Duodenal mucosa (tissue), 2 donors: ENCODE measurements around the gene CFAP206.

Source experiments
- H3K27ac ChIP-seq: one replicate; pipeline ENCODE4 v1.7.0; 2013; ENCODE audit warnings: low read depth, low read length
- H3K27me3 ChIP-seq, 2 donors: one replicate each; pipeline ENCODE4 v1.7.0; 2013; ENCODE audit warnings: low read length in 2 of 2, control low read depth in 1 of 2; ENCODE audit not compliant: insufficient read depth in 2 of 2, control insufficient read depth in 1 of 2
- H3K36me3 ChIP-seq, 2 donors: one replicate each; pipeline ENCODE4 v1.7.0; 2013; ENCODE audit warnings: low read length in 2 of 2, control low read depth in 1 of 2; ENCODE audit not compliant: insufficient read depth in 2 of 2, control insufficient read depth in 1 of 2
- H3K4me1 ChIP-seq, 2 donors: one replicate each; pipeline ENCODE4 v1.7.0; 2013; ENCODE audit warnings: low read length in 2 of 2, control low read depth in 1 of 2; ENCODE audit not compliant: insufficient read depth in 2 of 2, control insufficient read depth in 1 of 2
- H3K4me3 ChIP-seq, 2 donors: one replicate each; pipeline ENCODE4 v1.7.0; 2013; ENCODE audit warnings: low read length in 2 of 2, low read depth in 1 of 2
- H3K9ac ChIP-seq, 2 donors: one replicate each; pipeline ENCODE4 v1.7.0; 2013; ENCODE audit warnings: low read length in 2 of 2, low read depth in 1 of 2
- H3K9me3 ChIP-seq, 2 donors: one replicate each; pipeline ENCODE4 v1.7.0; 2013; ENCODE audit warnings: low read length in 2 of 2, control low read depth in 1 of 2; ENCODE audit not compliant: control insufficient read depth in 1 of 2

Gene CFAP206

GRCh38 chr6:87501809-87502572 lies 94.2 kb downstream of the CFAP206 start:
- H3K36me3 ChIP-seq, result peaks cover 20 to 29% of the 10 kb centered on the region in 2 donors
- no peak overlapping the region for H3K9ac ChIP-seq
- no peaks in the 10 kb centered on the region for H3K9me3 ChIP-seq
- H3K4me3 ChIP-seq, result no peak overlapping the region
- H3K4me1 ChIP-seq, result no peaks in the 10 kb centered on the region
- no peak overlapping the region for H3K27ac ChIP-seq
- no peaks in the 10 kb centered on the region for H3K27me3 ChIP-seq

- Histone ChIP-seq H3K27ac (no peak overlapping the region), H3K4me1 (no peaks in the 10 kb centered on the region), H3K36me3 (peaks cover 26 to 39% of the 10 kb centered on the region in 2 donors), H3K9me3 (no peaks in the 10 kb centered on the region), H3K9ac (no peak overlapping the region), H3K4me3 (no peak overlapping the region), H3K27me3 (no peaks in the 10 kb centered on the region)
Observed at GRCh38 chr6:87504441-87504840, 96.7 kb downstream of the CFAP206 start.
